ENCODE measurements around the gene MARCHF5.

- TF ChIP-seq CTCF (IDR thresholded peaks at IDR 0.05): peak in 5 of 6 experiments; percentile 13 to 51 (median 44)
- no peak for TF ChIP-seq POLR2A (IDR thresholded peaks at IDR 0.05)
Measured at GRCh38 chr10:92291921-92292845, 1.2 kb downstream of the MARCHF5 start.
